ENCODE measurements around the gene RARB. TPM values are rescaled to one million over a fixed set of nuclear protein-coding genes. Genes with fewer than 3 reads are reported as not detected.

The RARB gene
- total RNA-seq, 1 experiment from 2014 or later: 0.24 TPM

- CTCF ChIA-PET: no interaction called here
- no peaks in the 10 kb centered on the region for H3K9me3 ChIP-seq (ENCODE audit: low read depth, low read length, poor library complexity, severe bottlenecking)
- intact Hi-C loops (cut with micrococcal nuclease; ENCODE audit: unreplicated experiment): no loop called here
- no peak for TF ChIP-seq EZH2 (IDR thresholded peaks at IDR 0.05; ENCODE audit: borderline replicate concordance, low read depth, low read length, poor library complexity, severe bottlenecking)
- no peak for TF ChIP-seq CTCF (conservative IDR thresholded peaks at IDR 0.05; ENCODE audit: low read depth, low read length)
- no peak overlapping the region for H3K4me3 ChIP-seq (ENCODE audit: low read depth, low read length, poor library complexity, severe bottlenecking)
- DNase-seq (ENCODE audit: low spot score): no peak
- BruUV-seq (replicated peaks): no TSS peak
- POLR2A ChIA-PET (ENCODE audit: low non-redundant PET): no interaction called here
- H3K27me3 ChIP-seq (replicated peaks; ENCODE audit: insufficient read depth, low read depth, low read length, poor library complexity): no peaks in the 10 kb centered on the region
- H3K36me3 ChIP-seq (ENCODE audit: insufficient read depth, low read length, poor library complexity, severe bottlenecking): no peaks in the 10 kb centered on the region
- peaks cover 32% of the 10 kb centered on the region for H3K4me1 ChIP-seq (ENCODE audit: insufficient read depth, low read length, poor library complexity, severe bottlenecking)
- H3K27ac ChIP-seq (ENCODE audit: low read depth, low read length, poor library complexity, severe bottlenecking): no peak overlapping the region
Measured at GRCh38 chr3:25507811-25508210, 79.7 kb downstream of the RARB start.

- CTCF ChIA-PET: no interaction called here
Measured at GRCh38 chr3:25508433-25508832, 80.4 kb downstream of the RARB start.

DNA sequence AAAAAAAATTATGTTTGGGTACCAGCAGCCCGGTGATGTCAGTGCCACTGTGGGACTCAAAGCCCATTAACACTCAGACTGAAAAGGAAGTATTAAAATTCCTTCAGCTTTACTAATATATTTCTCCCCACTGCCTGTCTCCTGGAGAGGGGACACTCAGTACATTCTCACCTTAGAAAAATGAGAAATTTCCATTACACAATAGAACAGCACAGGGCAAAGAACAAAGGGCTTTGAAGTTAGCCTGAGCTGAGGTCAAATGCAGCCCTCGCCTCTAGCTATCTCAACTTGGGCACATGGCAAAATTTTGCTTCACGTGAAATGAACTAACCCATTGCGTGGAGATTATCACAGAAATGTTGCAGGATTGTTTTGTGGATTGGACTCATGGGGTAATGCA is 80.8 kb downstream of the RARB start:
- H3K27ac ChIP-seq (ENCODE audit: low read depth, low read length, poor library complexity, severe bottlenecking): no peak overlapping the region

More at GRCh38 chr3:25508433-25508832, 80.4 kb downstream of the RARB start:
- intact Hi-C loops (cut with micrococcal nuclease; ENCODE audit: unreplicated experiment): no loop called here
- Histone ChIP-seq H3K27me3 (replicated peaks; ENCODE audit: insufficient read depth, low read depth, low read length, poor library complexity) (no peaks in the 10 kb centered on the region), H3K4me1 (ENCODE audit: insufficient read depth, low read length, poor library complexity, severe bottlenecking) (peaks cover 26% of the 10 kb centered on the region), H3K27ac (ENCODE audit: low read depth, low read length, poor library complexity, severe bottlenecking) (no peak overlapping the region), H3K9me3 (ENCODE audit: low read depth, low read length, poor library complexity, severe bottlenecking) (no peaks in the 10 kb centered on the region), H3K36me3 (ENCODE audit: insufficient read depth, low read length, poor library complexity, severe bottlenecking) (no peaks in the 10 kb centered on the region), H3K4me3 (ENCODE audit: low read depth, low read length, poor library complexity, severe bottlenecking) (no peak overlapping the region)
- BruUV-seq (replicated peaks): no TSS peak
- POLR2A ChIA-PET (ENCODE audit: low non-redundant PET): no interaction called here
- TF ChIP-seq EZH2 (IDR thresholded peaks at IDR 0.05; ENCODE audit: borderline replicate concordance, low read depth, low read length, poor library complexity, severe bottlenecking): no peak
- TF ChIP-seq CTCF (conservative IDR thresholded peaks at IDR 0.05; ENCODE audit: low read depth, low read length): no peak
- no peak for DNase-seq (ENCODE audit: low spot score)

More for the DNA sequence above, 80.8 kb downstream of the RARB start:
- H3K36me3 ChIP-seq (ENCODE audit: insufficient read depth, low read length, poor library complexity, severe bottlenecking): no peaks in the 10 kb centered on the region
- peak; percentile 68 for DNase-seq (ENCODE audit: low spot score)
- no TSS peak for BruUV-seq (replicated peaks)
- H3K4me1 ChIP-seq (ENCODE audit: insufficient read depth, low read length, poor library complexity, severe bottlenecking): peaks cover 21% of the 10 kb centered on the region
- ChIA-PET POLR2A (ENCODE audit: low non-redundant PET) (interaction anchor here (0.6 kb wide), 1 partner anchor 128 kb away, joined by 4 read pairs; no protein-coding TSS in a partner anchor), CTCF (no interaction called here)
- intact Hi-C loops (cut with micrococcal nuclease; ENCODE audit: unreplicated experiment): no loop called here
- no peaks in the 10 kb centered on the region for H3K9me3 ChIP-seq (ENCODE audit: low read depth, low read length, poor library complexity, severe bottlenecking)
- TF ChIP-seq CTCF (conservative IDR thresholded peaks at IDR 0.05; ENCODE audit: low read depth, low read length) (no peak), EZH2 (IDR thresholded peaks at IDR 0.05; ENCODE audit: borderline replicate concordance, low read depth, low read length, poor library complexity, severe bottlenecking) (no peak)
- H3K4me3 ChIP-seq (ENCODE audit: low read depth, low read length, poor library complexity, severe bottlenecking): no peak overlapping the region
- no peaks in the 10 kb centered on the region for H3K27me3 ChIP-seq (replicated peaks; ENCODE audit: insufficient read depth, low read depth, low read length, poor library complexity)
